ENCODE measurements around the gene TANGO2.

TANGO2 gene

GRCh38 chr22:20106849-20107237 lies 85.9 kb downstream of the TANGO2 start:
- no peaks in the 10 kb centered on the region for H3K27me3 ChIP-seq (ENCODE audit: insufficient read depth, low read length)
- H4K91ac ChIP-seq (ENCODE audit: low read depth, low read length), result no peak overlapping the region
- no peak overlapping the region for H3K4me3 ChIP-seq (ENCODE audit: low read depth, low read length)
- H3K23ac ChIP-seq (ENCODE audit: low read length), result no peak overlapping the region
- H3K9me3 ChIP-seq (ENCODE audit: insufficient read depth, low read depth, low read length), result no peaks in the 10 kb centered on the region
- WGBS (ENCODE audit: extremely low coverage, insufficient coverage, insufficient read length), result no CpG with 5 or more reads among the region's 10 CpGs
- H4K12ac ChIP-seq (ENCODE audit: low read depth, low read length), result no peak overlapping the region
- no peak overlapping the region for H3K14ac ChIP-seq (ENCODE audit: low read length)
- H3K79me1 ChIP-seq (ENCODE audit: low read length), result no peaks in the 10 kb centered on the region
- H4K8ac ChIP-seq (ENCODE audit: low read depth, low read length), result no peak overlapping the region
- H3K4ac ChIP-seq (ENCODE audit: low read depth, low read length), result no peak overlapping the region
- no peak overlapping the region for H2BK5ac ChIP-seq (ENCODE audit: low read depth, low read length, poor library complexity)
- H3K18ac ChIP-seq (ENCODE audit: low read length), result no peak overlapping the region
- no peak for DNase-seq
- no peaks in the 10 kb centered on the region for H3K4me1 ChIP-seq (ENCODE audit: control insufficient read depth in 1 of 2, insufficient read depth in 2 of 2, low read length in 2 of 2)
- no peak overlapping the region for H2BK120ac ChIP-seq (ENCODE audit: insufficient read depth, low read length, poor library complexity)
- no peak overlapping the region for H3K9ac ChIP-seq (ENCODE audit: low read length)
- H3K79me2 ChIP-seq (ENCODE audit: control insufficient read depth, insufficient read depth, low read length, poor library complexity), result no peaks in the 10 kb centered on the region
- H3K36me3 ChIP-seq (ENCODE audit: control insufficient read depth in 1 of 2, insufficient read depth in 2 of 2, low read length in 2 of 2), result peaks cover 83 to 84% of the 10 kb centered on the region in 2 experiments
- no peak overlapping the region for H2AK5ac ChIP-seq (ENCODE audit: low read length)
- no peak overlapping the region for H2AFZ ChIP-seq (ENCODE audit: insufficient read depth, low read length, poor library complexity)
- H3K4me2 ChIP-seq (ENCODE audit: low read length), result no peak overlapping the region
- no peak overlapping the region for H3K27ac ChIP-seq (ENCODE audit: low read depth, low read length)
- no peak overlapping the region for H2BK12ac ChIP-seq (ENCODE audit: low read length)

GRCh38 chr22:20107471-20107901 lies 86.6 kb downstream of the TANGO2 start:
- Histone ChIP-seq H2BK5ac (ENCODE audit: low read depth, low read length, poor library complexity) (no peak overlapping the region), H3K14ac (ENCODE audit: low read length) (no peak overlapping the region), H3K79me2 (ENCODE audit: control insufficient read depth, insufficient read depth, low read length, poor library complexity) (no peaks in the 10 kb centered on the region), H3K4me2 (ENCODE audit: low read length) (no peak overlapping the region), H4K8ac (ENCODE audit: low read depth, low read length) (no peak overlapping the region), H3K18ac (ENCODE audit: low read length) (no peak overlapping the region), H3K4ac (ENCODE audit: low read depth, low read length) (no peak overlapping the region), H4K12ac (ENCODE audit: low read depth, low read length) (no peak overlapping the region), H3K4me1 (ENCODE audit: control insufficient read depth in 1 of 2, insufficient read depth in 2 of 2, low read length in 2 of 2) (no peaks in the 10 kb centered on the region), H2BK12ac (ENCODE audit: low read length) (no peak overlapping the region), H2AFZ (ENCODE audit: insufficient read depth, low read length, poor library complexity) (no peak overlapping the region), H3K9me3 (ENCODE audit: insufficient read depth, low read depth, low read length) (no peaks in the 10 kb centered on the region), H3K23ac (ENCODE audit: low read length) (no peak overlapping the region), H2BK120ac (ENCODE audit: insufficient read depth, low read length, poor library complexity) (no peak overlapping the region), H3K79me1 (ENCODE audit: low read length) (no peaks in the 10 kb centered on the region), H3K9ac (ENCODE audit: low read length) (no peak overlapping the region), H3K27ac (ENCODE audit: low read depth, low read length) (no peak overlapping the region), H3K4me3 (ENCODE audit: low read depth, low read length) (no peak overlapping the region), H3K27me3 (ENCODE audit: insufficient read depth, low read length) (no peaks in the 10 kb centered on the region), H2AK5ac (ENCODE audit: low read length) (no peak overlapping the region), H3K36me3 (ENCODE audit: control insufficient read depth in 1 of 2, insufficient read depth in 2 of 2, low read length in 2 of 2) (peaks cover 85 to 86% of the 10 kb centered on the region in 2 experiments), H4K91ac (ENCODE audit: low read depth, low read length) (no peak overlapping the region)
- DNase-seq, result no peak
- whole genome bisulfite sequencing (ENCODE audit: extremely low coverage, insufficient coverage, insufficient read length), result no CpG with 5 or more reads among the region's 7 CpGs

GRCh38 chr22:20107951-20108756 lies 87.2 kb downstream of the TANGO2 start:
- Histone ChIP-seq H3K18ac (ENCODE audit: low read length) (no peak overlapping the region), H3K4me3 (ENCODE audit: low read depth, low read length) (no peak overlapping the region), H2AFZ (ENCODE audit: insufficient read depth, low read length, poor library complexity) (no peak overlapping the region), H3K9me3 (ENCODE audit: insufficient read depth, low read depth, low read length) (no peaks in the 10 kb centered on the region), H2BK12ac (ENCODE audit: low read length) (no peak overlapping the region), H3K14ac (ENCODE audit: low read length) (no peak overlapping the region), H2BK120ac (ENCODE audit: insufficient read depth, low read length, poor library complexity) (no peak overlapping the region), H3K9ac (ENCODE audit: low read length) (no peak overlapping the region), H4K12ac (ENCODE audit: low read depth, low read length) (no peak overlapping the region), H4K8ac (ENCODE audit: low read depth, low read length) (no peak overlapping the region), H3K4me2 (ENCODE audit: low read length) (no peak overlapping the region), H3K79me1 (ENCODE audit: low read length) (no peaks in the 10 kb centered on the region), H3K36me3 (ENCODE audit: control insufficient read depth in 1 of 2, insufficient read depth in 2 of 2, low read length in 2 of 2) (peaks cover 90 to 92% of the 10 kb centered on the region in 2 experiments), H3K4ac (ENCODE audit: low read depth, low read length) (no peak overlapping the region), H3K23ac (ENCODE audit: low read length) (no peak overlapping the region), H3K27ac (ENCODE audit: low read depth, low read length) (no peak overlapping the region), H3K4me1 (ENCODE audit: control insufficient read depth in 1 of 2, insufficient read depth in 2 of 2, low read length in 2 of 2) (no peaks in the 10 kb centered on the region), H4K91ac (ENCODE audit: low read depth, low read length) (no peak overlapping the region), H3K27me3 (ENCODE audit: insufficient read depth, low read length) (no peaks in the 10 kb centered on the region), H2BK5ac (ENCODE audit: low read depth, low read length, poor library complexity) (no peak overlapping the region), H3K79me2 (ENCODE audit: control insufficient read depth, insufficient read depth, low read length, poor library complexity) (no peaks in the 10 kb centered on the region), H2AK5ac (ENCODE audit: low read length) (no peak overlapping the region)
- DNase-seq, result no peak
- no CpG with 5 or more reads among the region's 13 CpGs for WGBS (ENCODE audit: extremely low coverage, insufficient coverage, insufficient read length)

- H3K27ac ChIP-seq (ENCODE audit: low read depth, low read length), result no peak overlapping the region
- H4K12ac ChIP-seq (ENCODE audit: low read depth, low read length), result no peak overlapping the region
- H3K4me1 ChIP-seq (ENCODE audit: control insufficient read depth in 1 of 2, insufficient read depth in 2 of 2, low read length in 2 of 2), result no peaks in the 10 kb centered on the region
- no peaks in the 10 kb centered on the region for H3K27me3 ChIP-seq (ENCODE audit: insufficient read depth, low read length)
- no peak overlapping the region for H2BK5ac ChIP-seq (ENCODE audit: low read depth, low read length, poor library complexity)
- no peak overlapping the region for H4K91ac ChIP-seq (ENCODE audit: low read depth, low read length)
- H3K9ac ChIP-seq (ENCODE audit: low read length), result no peak overlapping the region
- no CpG with 5 or more reads among the region's 12 CpGs for WGBS (ENCODE audit: extremely low coverage, insufficient coverage, insufficient read length)
- peaks cover 95% of the 10 kb centered on the region in 2 experiments for H3K36me3 ChIP-seq (ENCODE audit: control insufficient read depth in 1 of 2, insufficient read depth in 2 of 2, low read length in 2 of 2)
- no peak for DNase-seq
- H3K4me2 ChIP-seq (ENCODE audit: low read length), result no peak overlapping the region
- H3K14ac ChIP-seq (ENCODE audit: low read length), result no peak overlapping the region
- no peaks in the 10 kb centered on the region for H3K9me3 ChIP-seq (ENCODE audit: insufficient read depth, low read depth, low read length)
- H2BK120ac ChIP-seq (ENCODE audit: insufficient read depth, low read length, poor library complexity), result no peak overlapping the region
- H3K4me3 ChIP-seq (ENCODE audit: low read depth, low read length), result no peak overlapping the region
- H3K23ac ChIP-seq (ENCODE audit: low read length), result no peak overlapping the region
- H2AFZ ChIP-seq (ENCODE audit: insufficient read depth, low read length, poor library complexity), result no peak overlapping the region
- H4K8ac ChIP-seq (ENCODE audit: low read depth, low read length), result no peak overlapping the region
- no peaks in the 10 kb centered on the region for H3K79me1 ChIP-seq (ENCODE audit: low read length)
- no peak overlapping the region for H2BK12ac ChIP-seq (ENCODE audit: low read length)
- no peak overlapping the region for H3K18ac ChIP-seq (ENCODE audit: low read length)
- no peak overlapping the region for H3K4ac ChIP-seq (ENCODE audit: low read depth, low read length)
- H2AK5ac ChIP-seq (ENCODE audit: low read length), result no peak overlapping the region
- H3K79me2 ChIP-seq (ENCODE audit: control insufficient read depth, insufficient read depth, low read length, poor library complexity), result no peaks in the 10 kb centered on the region
Observed at GRCh38 chr22:20108757-20109230, 87.9 kb downstream of the TANGO2 start.
